HAP-1 (cell line): ENCODE results near the gene CAPN3.

ENCODE experiments used
- DNase-seq, 2 experiments: peaks; one replicate each; pipeline ENCODE4 v3.0.0-alpha.2; 2016 to 2020; ENCODE audit warnings: low spot score in 2 of 2
- H3K27me3 ChIP-seq: fragments of 250-450 bp; sonication (Bioruptor Pico); 2 replicates; pipeline ENCODE4 v1.5.1; 2020; ENCODE audit warnings: low read depth, mild to moderate bottlenecking, moderate library complexity
- H3K36me3 ChIP-seq: fragments of 250-450 bp; sonication (Bioruptor Pico); replicated peaks from 2 replicates; pipeline ENCODE4 v1.5.1; 2020; ENCODE audit warnings: mild to moderate bottlenecking
- H3K4me1 ChIP-seq: fragments of 250-450 bp; sonication (Bioruptor Pico); 2 replicates; pipeline ENCODE4 v1.5.1; 2020; ENCODE audit warnings: mild to moderate bottlenecking
- H3K4me3 ChIP-seq: fragments of 250-450 bp; sonication (Bioruptor Pico); 2 replicates; pipeline ENCODE4 v1.5.1; 2020; ENCODE audit warnings: mild to moderate bottlenecking, moderate library complexity
- H3K9me3 ChIP-seq: fragments of 250-450 bp; sonication (Bioruptor Pico); 2 replicates; pipeline ENCODE4 v1.5.1; 2020; ENCODE audit warnings: mild to moderate bottlenecking, moderate library complexity
- in situ Hi-C: fragments of 300-500 bp; cut with MboI; formaldehyde crosslinking; loops from 3 replicates; pipeline ENCODE4 v1.14.3; 2020; ENCODE audit warnings: low sequenced_read_pairs, inconsistent platforms, mixed read lengths

The CAPN3 gene

GRCh38 chr15:42457445-42458442, 98.4 kb downstream of the CAPN3 start:
- no peaks in the 10 kb centered on the region; the same call in none of the 2 replicates for H3K36me3 ChIP-seq
- in situ Hi-C loops = no loop called here
- H3K27me3 ChIP-seq = no peaks in the 10 kb centered on the region
- no peaks in the 10 kb centered on the region for H3K9me3 ChIP-seq
- DNase-seq = no peak
- no peak overlapping the region for H3K4me3 ChIP-seq
- no peaks in the 10 kb centered on the region for H3K4me1 ChIP-seq

- Histone ChIP-seq H3K4me3 (no peak overlapping the region), H3K36me3 (peaks cover 5% of the 10 kb centered on the region)
Measured at GRCh38 chr15:42461261-42461660, 102.0 kb downstream of the CAPN3 start.

More at GRCh38 chr15:42461261-42461660, 102.0 kb downstream of the CAPN3 start:
- no peaks in the 10 kb centered on the region for H3K4me1 ChIP-seq
- in situ Hi-C loops = no loop called here
- DNase-seq = no peak
- H3K27me3 ChIP-seq = no peaks in the 10 kb centered on the region
- H3K9me3 ChIP-seq = no peaks in the 10 kb centered on the region
